Measurements from ENCODE around the gene ADAMTS9. TPM values are rescaled to one million over a fixed set of nuclear protein-coding genes. Genes with fewer than 3 reads are reported as not detected.

Gene ADAMTS9
- total and polyA plus RNA-seq, 2 donors (not counting 1 experiment from before 2014, with no cell fraction given), result not detected

DNA sequence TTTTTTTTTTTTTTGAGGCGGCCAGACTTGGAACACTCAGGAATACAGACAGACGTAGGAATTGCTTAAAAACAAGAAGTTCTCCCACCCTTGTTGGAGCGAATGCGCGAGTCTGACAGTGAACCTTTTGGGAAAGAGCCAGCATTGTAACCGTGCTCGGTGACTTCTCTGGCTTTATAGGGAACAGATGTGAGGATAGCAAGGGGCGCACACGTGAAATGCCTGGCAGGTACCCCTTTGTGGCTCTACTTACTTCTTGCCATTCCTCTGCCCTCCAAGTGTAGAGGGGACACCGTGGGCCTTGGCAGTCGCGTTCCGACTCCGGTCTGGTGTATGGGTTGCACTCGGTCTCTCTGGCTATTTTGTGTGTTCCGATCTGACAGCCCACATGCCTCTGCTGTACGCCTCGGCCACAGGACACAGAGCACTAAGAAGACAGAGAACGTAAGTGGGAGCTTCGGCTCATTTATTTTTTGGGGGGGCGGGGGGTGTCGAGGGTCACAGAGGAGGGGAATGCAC is 126.4 kb downstream of the ADAMTS9 start:
- H3K27ac ChIP-seq (ENCODE audit: low read length in 2 of 2), result no peak overlapping the region
- no peaks in the 10 kb centered on the region for H3K36me3 ChIP-seq (replicated peaks in 1 of 2; ENCODE audit: control extremely low read depth in 1 of 2, control insufficient read depth in 1 of 2, extremely low read depth in 1 of 2, insufficient read depth in 2 of 2, low read length in 1 of 2)
- no peak overlapping the region for H3K27ac Mint-ChIP-seq
- H3K9me3 Mint-ChIP-seq (ENCODE audit: insufficient read depth), result no peaks in the 10 kb centered on the region
- H3K4me1 Mint-ChIP-seq, result no peaks in the 10 kb centered on the region
- intact Hi-C loops (cut with micrococcal nuclease), result no loop called here
- no peaks in the 10 kb centered on the region for H3K27me3 ChIP-seq (replicated peaks in 1 of 4; ENCODE audit: control extremely low read depth in 1 of 4, control insufficient read depth in 3 of 4, insufficient read depth in 4 of 4, low read length in 3 of 4)
- WGBS (ENCODE audit: insufficient coverage), result 98% methylated on average over 18 of the region's 22 CpGs
- ATAC-seq (ENCODE audit: low read depth) (no peak), DNase-seq (no peak)
- no peak overlapping the region for H3K4me3 Mint-ChIP-seq
- no peak overlapping the region for H3K9ac ChIP-seq (ENCODE audit: low read length)
- H2AFZ ChIP-seq (ENCODE audit: insufficient read depth, low read depth, low read length, poor library complexity, severe bottlenecking), result no peak overlapping the region
- H3K27me3 Mint-ChIP-seq, result no peaks in the 10 kb centered on the region
- TF ChIP-seq EZH2 (IDR thresholded peaks at IDR 0.05; ENCODE audit: borderline replicate concordance, insufficient read depth, low read depth, low read length, poor library complexity, severe bottlenecking), result no peak
- TF ChIP-seq, protein P1, sequence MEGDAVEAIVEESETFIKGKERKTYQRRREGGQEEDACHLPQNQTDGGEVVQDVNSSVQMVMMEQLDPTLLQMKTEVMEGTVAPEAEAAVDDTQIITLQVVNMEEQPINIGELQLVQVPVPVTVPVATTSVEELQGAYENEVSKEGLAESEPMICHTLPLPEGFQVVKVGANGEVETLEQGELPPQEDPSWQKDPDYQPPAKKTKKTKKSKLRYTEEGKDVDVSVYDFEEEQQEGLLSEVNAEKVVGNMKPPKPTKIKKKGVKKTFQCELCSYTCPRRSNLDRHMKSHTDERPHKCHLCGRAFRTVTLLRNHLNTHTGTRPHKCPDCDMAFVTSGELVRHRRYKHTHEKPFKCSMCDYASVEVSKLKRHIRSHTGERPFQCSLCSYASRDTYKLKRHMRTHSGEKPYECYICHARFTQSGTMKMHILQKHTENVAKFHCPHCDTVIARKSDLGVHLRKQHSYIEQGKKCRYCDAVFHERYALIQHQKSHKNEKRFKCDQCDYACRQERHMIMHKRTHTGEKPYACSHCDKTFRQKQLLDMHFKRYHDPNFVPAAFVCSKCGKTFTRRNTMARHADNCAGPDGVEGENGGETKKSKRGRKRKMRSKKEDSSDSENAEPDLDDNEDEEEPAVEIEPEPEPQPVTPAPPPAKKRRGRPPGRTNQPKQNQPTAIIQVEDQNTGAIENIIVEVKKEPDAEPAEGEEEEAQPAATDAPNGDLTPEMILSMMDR (IDR thresholded peaks at IDR 0.05), result no peak
- no peaks in the 10 kb centered on the region for H3K79me2 ChIP-seq (ENCODE audit: control insufficient read depth, insufficient read depth, low read length)
- H3K4me1 ChIP-seq (ENCODE audit: control insufficient read depth in 2 of 2, insufficient read depth in 2 of 2, low read length in 2 of 2), result no peaks in the 10 kb centered on the region
- no peak overlapping the region for H3K4me3 ChIP-seq (ENCODE audit: control extremely low read depth in 1 of 5, extremely low read depth in 1 of 5, insufficient read depth in 1 of 5, low read depth in 2 of 5, low read length in 4 of 5)
- ChIA-PET POLR2A (no interaction called here), CTCF (no interaction called here)
- no peaks in the 10 kb centered on the region for H4K20me1 ChIP-seq (ENCODE audit: control insufficient read depth, insufficient read depth, low read length, poor library complexity, severe bottlenecking)
- H3K4me2 ChIP-seq (replicated peaks; ENCODE audit: low read depth, low read length, poor library complexity, severe bottlenecking), result no peak overlapping the region
- H3K9me3 ChIP-seq (ENCODE audit: control extremely low read depth in 1 of 3, control insufficient read depth in 2 of 3, insufficient read depth in 1 of 3, low read length in 2 of 3), result peaks cover 0 to 3% (median 0%) of the 10 kb centered on the region in 3 donors

DNA sequence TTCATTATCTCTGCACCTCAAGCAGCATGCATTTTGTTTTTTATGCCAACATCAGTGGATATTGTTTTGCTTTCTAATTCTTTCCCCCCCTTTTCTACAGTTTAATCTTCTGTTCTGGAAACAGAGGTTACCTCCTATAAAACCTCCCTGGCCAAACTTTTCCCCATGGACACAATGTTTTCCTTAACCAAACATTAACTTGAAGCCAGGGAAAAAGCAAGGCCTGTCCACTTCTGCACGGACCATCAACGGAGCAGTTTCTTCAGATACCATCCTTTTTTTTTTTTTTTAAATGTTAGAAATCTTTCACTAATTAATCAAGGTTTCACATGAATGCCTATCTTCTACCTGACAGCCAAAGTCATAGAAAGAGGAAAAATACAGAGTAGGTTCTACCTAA is 127.0 kb downstream of the ADAMTS9 start:
- no peak for TF ChIP-seq EZH2 (IDR thresholded peaks at IDR 0.05; ENCODE audit: borderline replicate concordance, insufficient read depth, low read depth, low read length, poor library complexity, severe bottlenecking)
- TF ChIP-seq, protein P1 (IDR thresholded peaks at IDR 0.05), result no peak
- no peak for ATAC-seq (ENCODE audit: low read depth)
- intact Hi-C loops (cut with micrococcal nuclease), result no loop called here
- Mint-ChIP-seq H3K27ac (no peak overlapping the region), H3K4me1 (no peaks in the 10 kb centered on the region), H3K4me3 (no peak overlapping the region), H3K27me3 (no peaks in the 10 kb centered on the region), H3K9me3 (ENCODE audit: insufficient read depth) (no peaks in the 10 kb centered on the region)
- no peak overlapping the region for H2AFZ ChIP-seq (ENCODE audit: insufficient read depth, low read depth, low read length, poor library complexity, severe bottlenecking)
- CTCF ChIA-PET, result no interaction called here
- H3K79me2 ChIP-seq (ENCODE audit: control insufficient read depth, insufficient read depth, low read length), result no peaks in the 10 kb centered on the region
- DNase-seq, result no peak
- WGBS (ENCODE audit: insufficient coverage), result no CpG with 5 or more reads among the region's 2 CpGs
- H3K4me1 ChIP-seq (ENCODE audit: control insufficient read depth in 2 of 2, insufficient read depth in 2 of 2, low read length in 2 of 2), result no peaks in the 10 kb centered on the region
- H4K20me1 ChIP-seq (ENCODE audit: control insufficient read depth, insufficient read depth, low read length, poor library complexity, severe bottlenecking), result no peaks in the 10 kb centered on the region
- H3K9me3 ChIP-seq (ENCODE audit: control extremely low read depth in 1 of 3, control insufficient read depth in 2 of 3, insufficient read depth in 1 of 3, low read length in 2 of 3), result peaks cover 0 to 3% (median 0%) of the 10 kb centered on the region in 3 donors
- no peak overlapping the region for H3K27ac ChIP-seq (ENCODE audit: low read length in 2 of 2)
- no peak overlapping the region for H3K9ac ChIP-seq (ENCODE audit: low read length)
- POLR2A ChIA-PET, result no interaction called here
- H3K27me3 ChIP-seq (replicated peaks in 1 of 4; ENCODE audit: control extremely low read depth in 1 of 4, control insufficient read depth in 3 of 4, insufficient read depth in 4 of 4, low read length in 3 of 4), result no peaks in the 10 kb centered on the region
- H3K4me3 ChIP-seq (ENCODE audit: control extremely low read depth in 1 of 5, extremely low read depth in 1 of 5, insufficient read depth in 1 of 5, low read depth in 2 of 5, low read length in 4 of 5), result no peak overlapping the region
- no peaks in the 10 kb centered on the region for H3K36me3 ChIP-seq (replicated peaks in 1 of 2; ENCODE audit: control extremely low read depth in 1 of 2, control insufficient read depth in 1 of 2, extremely low read depth in 1 of 2, insufficient read depth in 2 of 2, low read length in 1 of 2)
- no peak overlapping the region for H3K4me2 ChIP-seq (replicated peaks; ENCODE audit: low read depth, low read length, poor library complexity, severe bottlenecking)

Measured in B cell (primary cell).